ENCODE measurements around the gene P4HA1. TPM values are rescaled to one million over a fixed set of nuclear protein-coding genes. Genes with fewer than 3 reads are reported as not detected.

Gene P4HA1
- total RNA-seq, 1 donor from 2014 or later = 179 TPM

DNA sequence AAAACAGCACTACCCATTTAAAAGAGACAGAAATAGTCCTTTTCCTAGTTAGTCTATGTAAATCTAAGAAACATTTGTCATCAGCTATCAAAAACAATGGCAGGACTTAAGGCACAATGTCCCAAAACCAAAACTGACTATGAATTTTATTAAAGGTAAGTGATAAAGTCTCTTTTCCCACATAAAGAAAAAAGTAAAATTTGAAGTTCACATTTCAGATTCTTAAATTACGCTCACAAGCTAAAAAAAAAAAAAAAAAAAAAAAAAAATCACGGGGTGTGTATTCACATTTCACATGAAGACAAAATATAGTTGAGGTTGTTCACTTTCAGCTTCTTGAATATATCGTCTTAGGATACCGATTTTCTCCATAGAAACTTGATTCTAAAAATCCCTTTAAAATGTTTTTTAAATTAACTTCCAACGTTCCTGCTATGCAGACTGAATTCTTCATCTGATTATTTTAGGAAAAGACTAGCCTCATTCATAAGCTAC, 1.6 kb downstream of the P4HA1 start:
- DNase-seq (ENCODE audit: low read depth) = no peak

GRCh38 chr10:73093922-73094850, 2.5 kb downstream of the P4HA1 start:
- DNase-seq (ENCODE audit: low read depth) = no peak

DNA sequence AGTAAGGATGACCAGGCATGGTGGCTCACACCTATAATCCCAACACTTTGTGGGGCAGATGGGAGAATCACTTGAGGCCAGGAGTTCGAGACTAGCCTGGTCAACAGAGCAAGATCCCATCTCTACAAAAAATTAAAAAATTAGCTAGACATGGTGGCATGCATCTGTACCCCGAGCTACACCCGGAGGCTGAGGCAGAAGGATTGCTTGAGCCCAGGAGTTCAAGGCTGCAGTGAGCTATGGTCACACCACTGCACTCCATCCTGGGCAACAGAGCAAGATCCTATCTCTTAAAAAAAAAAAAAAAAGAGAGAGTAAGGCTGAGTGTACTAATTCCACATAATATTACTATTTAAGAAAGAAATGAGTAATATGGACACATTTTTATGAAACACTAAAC, 3.8 kb downstream of the P4HA1 start:
- no peak for DNase-seq (ENCODE audit: low read depth)

DNA sequence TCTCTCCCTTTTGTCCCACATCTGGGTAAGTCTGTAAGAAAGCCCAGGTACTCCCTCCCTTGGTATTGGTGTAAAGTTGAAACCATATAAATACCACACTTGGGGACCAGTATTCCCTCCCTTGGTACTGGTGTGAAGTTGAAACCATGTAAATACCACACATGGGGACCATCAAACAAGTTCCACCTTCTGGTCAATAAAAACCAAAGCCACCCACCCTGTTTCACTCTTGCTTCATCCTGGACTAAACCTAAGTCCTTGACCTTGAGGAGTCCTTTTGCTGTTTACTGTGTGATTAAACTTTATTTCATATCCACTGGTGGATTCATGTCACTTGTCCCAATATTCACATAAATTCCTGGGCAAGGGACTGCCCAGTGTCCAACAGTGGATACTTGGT, 8.4 kb downstream of the P4HA1 start:
- no peak for DNase-seq (ENCODE audit: low read depth)

DNA sequence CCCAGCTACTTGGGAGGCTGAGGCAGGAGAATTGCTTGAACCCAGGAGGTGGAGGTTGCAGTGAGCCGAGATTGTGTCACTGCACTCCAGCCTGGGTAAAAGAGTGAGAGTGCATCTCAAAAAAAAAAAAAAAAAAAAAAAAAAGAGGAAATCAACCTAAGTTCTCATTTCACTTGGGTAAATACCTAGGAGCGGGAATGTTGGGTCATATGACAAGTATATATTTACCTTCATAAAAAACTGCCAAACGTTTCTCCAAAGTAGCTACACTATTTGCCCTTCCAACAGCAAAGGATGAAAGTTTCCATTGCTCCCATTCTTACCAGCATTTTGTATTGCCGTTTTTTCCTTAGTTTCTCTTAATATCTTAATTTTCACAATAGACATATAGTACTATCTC, 9.8 kb downstream of the P4HA1 start:
- DNase-seq (ENCODE audit: low read depth) = no peak

GRCh38 chr10:73084209-73084608, 12.5 kb downstream of the P4HA1 start:
- DNase-seq (ENCODE audit: low read depth) = no peak

DNA sequence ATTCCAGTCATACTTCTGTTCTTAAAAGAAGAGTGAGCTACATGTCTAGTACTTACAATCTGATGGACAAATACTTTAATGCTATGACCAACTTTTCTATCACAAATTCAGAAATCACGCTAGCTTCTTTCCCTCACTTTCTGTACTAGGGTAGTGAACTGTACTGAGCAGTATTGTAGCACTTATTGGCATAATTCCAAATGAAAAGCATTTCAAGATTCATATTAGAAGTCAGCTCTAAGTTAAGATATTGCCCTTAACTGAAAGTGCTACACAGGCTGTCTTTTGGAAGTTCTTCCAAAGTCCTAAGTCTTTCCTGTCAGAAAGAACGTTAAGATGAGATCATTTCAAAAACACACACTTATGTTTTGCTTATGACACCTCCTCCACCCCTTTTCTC, 13.4 kb downstream of the P4HA1 start:
- no peak for DNase-seq (ENCODE audit: low read depth)

GRCh38 chr10:73079779-73080541, 16.7 kb downstream of the P4HA1 start:
- DNase-seq (ENCODE audit: low read depth) = no peak

DNA sequence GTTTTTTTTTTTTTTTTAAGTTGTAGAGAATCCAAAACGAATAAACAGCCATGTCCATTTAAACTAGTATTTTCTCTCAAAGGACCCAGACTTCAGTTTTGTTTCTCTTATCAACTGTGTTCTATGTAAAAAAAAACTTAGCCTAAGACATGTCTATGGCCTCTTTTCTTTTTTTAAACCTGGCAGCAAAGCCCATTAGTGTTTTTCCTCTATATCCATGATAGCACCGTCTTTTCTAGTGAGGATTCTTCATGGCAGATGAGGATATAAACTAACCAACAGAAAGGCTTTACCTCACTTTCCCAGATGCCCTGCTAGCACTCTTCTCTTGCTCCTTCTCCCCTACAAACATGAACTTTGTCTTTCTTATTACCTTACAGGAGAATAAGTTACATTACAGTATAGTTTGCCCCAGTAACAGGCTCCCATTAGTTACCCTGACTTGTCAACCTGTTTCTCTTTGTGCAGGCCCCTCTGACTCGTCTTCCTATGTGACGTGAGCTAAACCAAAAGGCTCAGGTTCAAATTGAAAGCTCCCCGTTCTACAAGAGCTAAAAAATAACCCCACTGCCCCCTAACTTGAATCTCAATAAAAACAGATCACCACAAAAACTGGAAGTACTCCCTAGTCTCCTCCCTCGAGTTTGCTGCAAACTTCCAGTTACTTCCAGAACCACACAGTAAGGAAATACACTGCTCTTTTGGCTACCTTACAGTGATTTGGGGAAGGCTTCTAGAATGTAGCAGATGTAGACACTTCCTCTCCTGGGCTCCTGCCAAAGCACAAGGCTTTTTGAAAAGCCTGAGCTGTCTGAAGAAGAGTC, 20.1 kb downstream of the P4HA1 start:
- peak; percentile 75 for DNase-seq (ENCODE audit: low read depth)

DNA sequence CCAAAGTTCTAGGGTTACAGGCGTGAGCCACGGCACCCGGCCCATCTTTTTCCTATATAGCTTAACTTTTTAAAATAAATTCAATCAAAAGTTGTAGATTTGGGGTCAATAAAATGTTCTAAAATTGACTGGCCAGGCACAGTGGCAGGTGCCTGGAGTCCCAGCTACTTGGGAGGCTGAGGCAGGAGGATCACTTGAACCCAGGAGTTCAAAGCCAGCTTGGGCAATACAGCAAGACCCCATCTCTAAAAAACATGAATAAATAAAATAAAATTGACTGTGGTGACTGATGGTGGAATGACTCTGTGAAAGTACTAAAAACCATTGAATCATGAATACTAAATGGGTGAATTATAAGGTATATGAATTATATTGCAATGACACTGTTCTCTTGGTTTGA, 20.8 kb downstream of the P4HA1 start:
- DNase-seq (ENCODE audit: low read depth) = no peak

DNA sequence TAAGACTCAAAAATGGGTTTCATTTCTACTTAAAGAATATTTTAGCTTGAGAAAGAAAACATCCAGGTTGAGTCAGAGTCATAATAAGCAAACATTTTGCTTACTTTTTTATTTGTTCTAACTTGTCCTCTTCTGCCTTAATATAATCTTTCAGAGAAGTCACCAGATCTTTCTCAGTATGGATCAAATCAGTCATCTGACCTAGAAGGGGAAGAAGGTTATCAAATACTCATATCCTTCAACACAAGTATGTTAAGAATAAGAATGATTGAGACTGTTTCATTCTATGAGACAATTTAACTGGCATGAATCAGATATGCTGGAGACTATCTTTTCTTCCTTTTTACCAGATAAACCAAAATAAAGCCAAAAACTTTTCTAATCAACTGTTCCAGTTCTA, 23.0 kb downstream of the P4HA1 start:
- no peak for DNase-seq (ENCODE audit: low read depth)

DNA sequence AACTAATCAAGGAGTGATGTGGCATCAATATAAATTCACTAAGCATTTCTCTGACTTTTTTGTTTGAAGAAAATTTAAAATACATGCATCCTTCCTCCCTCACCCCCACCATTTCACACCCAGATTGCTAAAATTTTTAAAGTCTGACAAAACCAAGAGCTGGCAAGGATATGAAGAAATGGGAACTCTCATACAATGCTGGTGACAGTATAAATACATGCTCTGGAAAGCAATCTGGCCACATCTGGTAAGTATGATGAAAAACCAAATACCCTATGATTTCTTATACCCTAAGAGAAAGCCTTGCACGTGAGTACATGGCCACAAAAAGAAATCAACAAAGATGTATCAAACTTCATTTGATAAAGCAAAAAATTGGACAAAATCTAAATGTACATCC, 31.2 kb downstream of the P4HA1 start:
- DNase-seq (ENCODE audit: low read depth) = no peak

GRCh38 chr10:73061743-73062142, 34.9 kb downstream of the P4HA1 start:
- DNase-seq (ENCODE audit: low read depth) = no peak

GRCh38 chr10:73060738-73061635, 35.7 kb downstream of the P4HA1 start:
- peak; percentile 33 for DNase-seq (ENCODE audit: low read depth)

- DNase-seq (ENCODE audit: low read depth) = no peak
Measured at GRCh38 chr10:73060173-73060572, 36.5 kb downstream of the P4HA1 start.

GRCh38 chr10:73058057-73058591, 38.5 kb downstream of the P4HA1 start:
- DNase-seq (ENCODE audit: low read depth) = no peak

DNA sequence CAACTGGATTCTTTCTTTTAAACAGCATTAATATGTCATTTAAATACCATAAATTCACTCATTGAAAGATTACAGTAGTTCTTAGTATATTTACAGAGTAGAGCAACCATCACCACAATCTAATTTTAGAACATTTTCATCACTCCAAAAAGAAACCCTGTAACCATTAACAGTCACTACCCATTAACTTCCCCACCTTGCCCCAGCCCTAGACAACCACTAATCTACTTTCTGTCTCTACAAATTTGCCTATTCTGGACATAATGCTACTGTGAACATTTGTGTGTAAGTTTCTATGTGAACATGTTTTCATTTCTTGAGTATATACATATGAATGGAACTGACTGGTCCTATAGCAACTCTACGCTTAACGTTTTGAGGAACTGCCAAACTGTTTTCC, 42.4 kb downstream of the P4HA1 start:
- peak; percentile 13 for DNase-seq (ENCODE audit: low read depth)

DNA sequence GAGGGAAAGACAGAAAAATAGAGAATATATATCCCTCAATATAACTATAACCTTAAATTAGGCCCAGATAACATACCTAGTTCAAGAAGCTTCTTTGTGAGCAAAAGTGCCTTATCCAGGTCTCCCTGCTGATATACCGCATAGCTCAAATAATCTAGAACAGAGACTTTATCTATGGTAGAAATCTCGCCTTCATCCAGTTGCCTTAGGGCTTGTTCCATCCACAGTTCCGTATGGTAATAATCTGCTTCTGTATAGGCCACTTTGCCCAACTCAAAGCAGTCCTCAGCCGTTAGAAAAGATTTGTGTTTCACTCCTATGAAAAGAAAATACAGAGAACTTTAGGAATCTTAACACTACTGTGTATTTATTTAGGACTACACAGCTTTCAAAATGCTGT, 43.4 kb downstream of the P4HA1 start:
- no peak for DNase-seq (ENCODE audit: low read depth)

- DNase-seq (ENCODE audit: low read depth) = peak; percentile 43
Measured at GRCh38 chr10:73044378-73045285, 52.0 kb downstream of the P4HA1 start.

Measured in myocyte (in vitro differentiated cells).